ENCODE results near the gene MEN1. TPM values are rescaled to one million over a fixed set of nuclear protein-coding genes. Genes with fewer than 3 reads are reported as not detected.

Gene MEN1
- total and polyA plus RNA-seq, 2 experiments from 2014 or later = 13.2 to 24.6 TPM

- peaks cover 18% of the 10 kb centered on the region for H3K4me1 ChIP-seq (ENCODE audit: insufficient read depth)
- H3K9me2 ChIP-seq (ENCODE audit: insufficient read depth) = no peaks in the 10 kb centered on the region
- in situ Hi-C loops (cut with MboI) = no loop called here
- peaks cover 29% of the 10 kb centered on the region; the same call in 1 of the 2 replicates for H4K20me1 ChIP-seq (ENCODE audit: insufficient read depth)
- WGBS, 2 experiments (ENCODE audit: low coverage in 1 of 2, low lambda C conversion rate in 2 of 2, missing lambda C conversion rate in 2 of 2) = 1% methylated on average over 57 to 68 of the region's 80 CpGs
- H3K79me2 ChIP-seq (ENCODE audit: insufficient read depth) = peaks cover 39% of the 10 kb centered on the region
- H3K9ac ChIP-seq = peak within 1 kb of the TSS; percentile 99
- H3K4me3 ChIP-seq = peak within 1 kb of the TSS; percentile 94
- H3K27ac ChIP-seq = peak within 1 kb of the TSS; percentile 97
- H3F3A ChIP-seq (ENCODE audit: insufficient read depth) = peaks cover 38% of the 10 kb centered on the region
- DNase-seq = peak; percentile 100
- no peaks in the 10 kb centered on the region for H3K9me3 ChIP-seq (ENCODE audit: low read depth)
- no peaks in the 10 kb centered on the region for H3K27me3 ChIP-seq (replicated peaks; ENCODE audit: insufficient read depth)
- peak within 1 kb of the TSS; percentile 98 for H3K4me2 ChIP-seq (ENCODE audit: unreplicated experiment)
- no peak for TF ChIP-seq EZH2phosphoT487 (IDR thresholded peaks at IDR 0.05; ENCODE audit: insufficient read depth, low read depth)
- TF ChIP-seq EZH2 (IDR thresholded peaks at IDR 0.05; ENCODE audit: insufficient read depth, poor library complexity, severe bottlenecking) = no peak
- peak within 1 kb of the TSS; percentile 93 for H2AFZ ChIP-seq
- H3K36me3 ChIP-seq (ENCODE audit: low read depth) = peaks cover 27% of the 10 kb centered on the region
Observed at GRCh38 chr11:64778473-64779298, 31.7 kb downstream of the MEN1 start, which contains the start of gene SF1. Gene SF1 (minus strand): TSS chr11:64778542. CDS start chr11:64778392, 150 bp downstream.

- H2AFZ ChIP-seq = no peak overlapping the region
- TF ChIP-seq EZH2 (IDR thresholded peaks at IDR 0.05; ENCODE audit: insufficient read depth, poor library complexity, severe bottlenecking) = no peak
- TF ChIP-seq EZH2phosphoT487 (IDR thresholded peaks at IDR 0.05; ENCODE audit: insufficient read depth, low read depth) = no peak
- peaks cover 41% of the 10 kb centered on the region for H3F3A ChIP-seq (ENCODE audit: insufficient read depth)
- peak overlapping the region; percentile 57 for H3K4me2 ChIP-seq (ENCODE audit: unreplicated experiment)
- no peaks in the 10 kb centered on the region for H3K9me2 ChIP-seq (ENCODE audit: insufficient read depth)
- no peak for DNase-seq
- WGBS, 2 experiments (ENCODE audit: low coverage in 1 of 2, low lambda C conversion rate in 2 of 2, missing lambda C conversion rate in 2 of 2) = 0% methylated on average over 3 to 9 of the region's 28 CpGs
- peak overlapping the region; percentile 99 for H3K9ac ChIP-seq
- peaks cover 18% of the 10 kb centered on the region for H3K4me1 ChIP-seq (ENCODE audit: insufficient read depth)
- peak overlapping the region; percentile 94 for H3K4me3 ChIP-seq
- H3K9me3 ChIP-seq (ENCODE audit: low read depth) = no peaks in the 10 kb centered on the region
- in situ Hi-C loops (cut with MboI) = no loop called here
- H3K36me3 ChIP-seq (ENCODE audit: low read depth) = peaks cover 33% of the 10 kb centered on the region
- no peaks in the 10 kb centered on the region for H3K27me3 ChIP-seq (replicated peaks; ENCODE audit: insufficient read depth)
- H4K20me1 ChIP-seq (ENCODE audit: insufficient read depth) = peaks cover 34% of the 10 kb centered on the region; the same call in 1 of the 2 replicates
- peak overlapping the region; percentile 97 for H3K27ac ChIP-seq
- peaks cover 44% of the 10 kb centered on the region for H3K79me2 ChIP-seq (ENCODE audit: insufficient read depth)
Observed at GRCh38 chr11:64778223-64778472, 32.2 kb downstream of the MEN1 start.

GRCh38 chr11:64777449-64778222 is 32.7 kb downstream of the MEN1 start:
- Histone ChIP-seq H4K20me1 (ENCODE audit: insufficient read depth) (peaks cover 39% of the 10 kb centered on the region; the same call in 1 of the 2 replicates), H3K9ac (peak overlapping the region; percentile 99), H3K27ac (peak overlapping the region; percentile 97), H3K9me3 (ENCODE audit: low read depth) (no peaks in the 10 kb centered on the region), H3K4me1 (ENCODE audit: insufficient read depth) (peaks cover 18% of the 10 kb centered on the region), H3K4me3 (peak overlapping the region; percentile 94), H3K9me2 (ENCODE audit: insufficient read depth) (no peaks in the 10 kb centered on the region), H3F3A (ENCODE audit: insufficient read depth) (peaks cover 46% of the 10 kb centered on the region), H3K4me2 (ENCODE audit: unreplicated experiment) (peak overlapping the region; percentile 98), H3K27me3 (replicated peaks; ENCODE audit: insufficient read depth) (no peaks in the 10 kb centered on the region), H2AFZ (no peak overlapping the region), H3K79me2 (ENCODE audit: insufficient read depth) (peaks cover 49% of the 10 kb centered on the region), H3K36me3 (ENCODE audit: low read depth) (peaks cover 38% of the 10 kb centered on the region)
- TF ChIP-seq EZH2 (IDR thresholded peaks at IDR 0.05; ENCODE audit: insufficient read depth, poor library complexity, severe bottlenecking) (no peak), EZH2phosphoT487 (IDR thresholded peaks at IDR 0.05; ENCODE audit: insufficient read depth, low read depth) (no peak)
- in situ Hi-C loops (cut with MboI) = no loop called here
- DNase-seq = peak; percentile 92
- WGBS, 2 experiments (ENCODE audit: low coverage in 1 of 2, low lambda C conversion rate in 2 of 2, missing lambda C conversion rate in 2 of 2) = 0 to 1% methylated on average over 37 to 54 of the region's 98 CpGs

- Histone ChIP-seq H3K9me3 (ENCODE audit: low read depth) (no peaks in the 10 kb centered on the region), H3K4me1 (ENCODE audit: insufficient read depth) (peaks cover 25% of the 10 kb centered on the region), H3K27ac (peak overlapping the region; percentile 50), H3K9me2 (ENCODE audit: insufficient read depth) (no peaks in the 10 kb centered on the region), H3K27me3 (replicated peaks; ENCODE audit: insufficient read depth) (no peaks in the 10 kb centered on the region), H2AFZ (no peak overlapping the region), H3K9ac (peak overlapping the region; percentile 74), H3K4me2 (ENCODE audit: unreplicated experiment) (peak overlapping the region; percentile 98), H4K20me1 (ENCODE audit: insufficient read depth) (peaks cover 47% of the 10 kb centered on the region; the same call in 1 of the 2 replicates), H3K79me2 (ENCODE audit: insufficient read depth) (peaks cover 57% of the 10 kb centered on the region), H3F3A (ENCODE audit: insufficient read depth) (peaks cover 54% of the 10 kb centered on the region), H3K36me3 (ENCODE audit: low read depth) (peaks cover 45% of the 10 kb centered on the region), H3K4me3 (peak overlapping the region; percentile 86)
- 14 to 16% methylated on average over 3 of the region's 3 CpGs for WGBS, 2 experiments (ENCODE audit: low coverage in 1 of 2, low lambda C conversion rate in 2 of 2, missing lambda C conversion rate in 2 of 2)
- DNase-seq = no peak
- TF ChIP-seq EZH2phosphoT487 (IDR thresholded peaks at IDR 0.05; ENCODE audit: insufficient read depth, low read depth) (no peak), EZH2 (IDR thresholded peaks at IDR 0.05; ENCODE audit: insufficient read depth, poor library complexity, severe bottlenecking) (no peak)
- in situ Hi-C loops (cut with MboI) = no loop called here
Observed at GRCh38 chr11:64776875-64777274, 33.5 kb downstream of the MEN1 start.
